Endodermal cell (in vitro differentiated cells): ENCODE measurements around the gene AGAP2. TPM values are rescaled to one million over a fixed set of nuclear protein-coding genes. Genes with fewer than 3 reads are reported as not detected.

Experiments used
- DNase-seq: peaks from one replicate; pipeline ENCODE4 v3.0.0-alpha.2; 2017
- H3K27ac ChIP-seq: 2 replicates; pipeline ENCODE4 v1.5.1; 2013; ENCODE audit warnings: mild to moderate bottlenecking, low read depth, low read length, moderate library complexity
- H3K27me3 ChIP-seq: 2 replicates; pipeline ENCODE4 v1.6.1; 2013; ENCODE audit warnings: mild to moderate bottlenecking, low read length, moderate library complexity; ENCODE audit not compliant: insufficient read depth, control insufficient read depth, poor library complexity, severe bottlenecking
- H3K36me3 ChIP-seq: 2 replicates; pipeline ENCODE4 v1.7.0; 2013; ENCODE audit warnings: mild to moderate bottlenecking, low read length, moderate library complexity; ENCODE audit not compliant: control insufficient read depth, insufficient read depth
- H3K4me1 ChIP-seq: one replicate; pipeline ENCODE4 v1.7.0; 2013; ENCODE audit warnings: low read length; ENCODE audit not compliant: control insufficient read depth, insufficient read depth
- H3K4me3 ChIP-seq: 2 replicates; pipeline ENCODE4 v1.5.1; 2013; ENCODE audit warnings: mild to moderate bottlenecking, low read length, moderate library complexity
- H3K9ac ChIP-seq: 2 replicates; pipeline ENCODE4 v1.6.1; 2013; ENCODE audit warnings: mild to moderate bottlenecking, low read length, moderate library complexity; ENCODE audit not compliant: poor library complexity, severe bottlenecking; ENCODE audit errors: extremely low read depth
- H3K9me3 ChIP-seq: 2 replicates; pipeline ENCODE4 v1.6.1; 2013; ENCODE audit warnings: mild to moderate bottlenecking, low read length, moderate library complexity; ENCODE audit not compliant: control insufficient read depth
- H3K27ac Mint-ChIP-seq: 2 replicates; pipeline ENCODE4 v1.8.0; 2020; ENCODE audit warnings: mixed read lengths
- H3K27me3 Mint-ChIP-seq: 2 replicates; pipeline ENCODE4 v1.8.0; 2021; ENCODE audit warnings: mild to moderate bottlenecking, mixed read lengths; ENCODE audit not compliant: insufficient read depth
- H3K36me3 Mint-ChIP-seq: 2 replicates; pipeline ENCODE4 v1.8.0; 2020; ENCODE audit warnings: low read depth, mixed read lengths
- H3K4me1 Mint-ChIP-seq: 2 replicates; pipeline ENCODE4 v1.8.0; 2020; ENCODE audit warnings: mixed read lengths
- H3K4me3 Mint-ChIP-seq: 2 replicates; pipeline ENCODE4 v1.8.0; 2020; ENCODE audit warnings: mild to moderate bottlenecking, moderate library complexity, mixed read lengths
- H3K9me3 Mint-ChIP-seq: 2 replicates; pipeline ENCODE4 v1.8.0; 2020; ENCODE audit warnings: mild to moderate bottlenecking, mixed read lengths
- WGBS, 2 experiments: methylation state at CpG; one replicate each; pipeline versions ENCODE4 v1.1.5 to v1.1.7; 2013; ENCODE audit warnings: missing lambda C conversion rate in 2 of 2, mixed read lengths in 1 of 2; ENCODE audit not compliant: insufficient coverage in 1 of 2, insufficient read length in 1 of 2; 5-methylcytosine and 5-hydroxymethylcytosine counted together
- total RNA-seq, 2 donors: library from RNA; stranded (reverse); fragmentation: NEBNext Ultra II Directional in 1 of 2; extraction: Animal tissue kit (Norgen Biotek cat#: 25700) in 1 of 2; gene quantifications; 2 replicates in 1 of 2; 3 replicates in 1 of 2; pipeline ENCODE4 v1.2.1, GENCODE V29; 2021
- TF ChIP-seq, protein P1 (sequence below): fragments of 200-600 bp; sonication (generic); conservative IDR thresholded peaks from 2 replicates; pipeline ENCODE4 v1.5.0; 2021; ENCODE audit warnings: antibody characterized with exemption, mild to moderate bottlenecking

The AGAP2 gene
- total RNA-seq, 2 donors from 2014 or later: 0.44 TPM; not detected in 1

DNA sequence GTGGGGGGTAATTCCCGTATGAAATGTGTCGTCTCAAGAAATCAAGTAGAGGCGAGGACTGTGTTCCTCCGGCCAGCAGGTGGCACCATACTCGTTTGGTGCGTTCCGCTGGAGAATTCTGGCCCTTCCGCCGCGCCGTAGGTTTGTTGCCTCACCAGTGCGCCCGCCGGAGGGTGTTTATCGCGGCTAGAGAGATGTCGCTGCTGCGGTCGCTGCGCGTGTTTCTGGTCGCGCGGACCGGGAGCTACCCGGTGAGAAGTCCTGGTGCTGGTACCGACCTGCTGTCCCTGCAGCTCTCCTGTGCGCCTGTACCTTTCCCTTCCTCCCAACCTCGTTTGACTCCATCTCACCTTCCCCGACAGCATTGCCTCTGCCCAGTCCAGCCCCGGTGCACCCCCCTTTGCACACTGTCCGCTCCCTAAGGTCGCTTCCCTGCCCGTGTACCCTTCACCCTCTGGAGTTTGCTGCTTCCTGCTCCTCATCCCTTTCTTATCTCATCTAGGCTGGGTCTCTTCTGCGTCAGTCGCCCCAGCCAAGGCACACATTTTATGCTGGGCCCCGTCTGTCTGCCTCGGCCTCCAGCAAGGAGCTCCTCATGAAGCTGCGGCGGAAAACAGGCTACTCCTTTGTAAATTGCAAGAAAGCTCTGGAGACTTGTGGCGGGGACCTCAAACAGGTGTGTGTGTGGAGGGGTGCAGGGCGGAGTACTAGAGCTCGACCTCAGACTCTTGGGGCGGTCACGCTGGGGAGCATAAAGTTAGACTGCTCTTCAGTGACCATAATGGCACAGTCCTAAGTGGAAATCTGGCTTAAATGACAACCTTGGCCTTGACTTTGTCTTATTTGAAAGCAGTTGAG, 44.3 kb upstream of the AGAP2 start, which contains the start of gene TSFM:
TSS of gene TSFM (plus strand) at position 180 of the 858 bp plus-strand sequence. CDS start at position 195, 15 bp downstream.
- TF ChIP-seq, protein P1, sequence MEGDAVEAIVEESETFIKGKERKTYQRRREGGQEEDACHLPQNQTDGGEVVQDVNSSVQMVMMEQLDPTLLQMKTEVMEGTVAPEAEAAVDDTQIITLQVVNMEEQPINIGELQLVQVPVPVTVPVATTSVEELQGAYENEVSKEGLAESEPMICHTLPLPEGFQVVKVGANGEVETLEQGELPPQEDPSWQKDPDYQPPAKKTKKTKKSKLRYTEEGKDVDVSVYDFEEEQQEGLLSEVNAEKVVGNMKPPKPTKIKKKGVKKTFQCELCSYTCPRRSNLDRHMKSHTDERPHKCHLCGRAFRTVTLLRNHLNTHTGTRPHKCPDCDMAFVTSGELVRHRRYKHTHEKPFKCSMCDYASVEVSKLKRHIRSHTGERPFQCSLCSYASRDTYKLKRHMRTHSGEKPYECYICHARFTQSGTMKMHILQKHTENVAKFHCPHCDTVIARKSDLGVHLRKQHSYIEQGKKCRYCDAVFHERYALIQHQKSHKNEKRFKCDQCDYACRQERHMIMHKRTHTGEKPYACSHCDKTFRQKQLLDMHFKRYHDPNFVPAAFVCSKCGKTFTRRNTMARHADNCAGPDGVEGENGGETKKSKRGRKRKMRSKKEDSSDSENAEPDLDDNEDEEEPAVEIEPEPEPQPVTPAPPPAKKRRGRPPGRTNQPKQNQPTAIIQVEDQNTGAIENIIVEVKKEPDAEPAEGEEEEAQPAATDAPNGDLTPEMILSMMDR: peak; percentile 97
- H3K27me3 Mint-ChIP-seq: no peaks in the 10 kb centered on the region
- peak within 1 kb of the TSS; percentile 100 for H3K4me3 Mint-ChIP-seq
- peaks cover 4% of the 10 kb centered on the region for H3K4me1 Mint-ChIP-seq
- peak within 1 kb of the TSS; percentile 51 for H3K27ac ChIP-seq
- peak within 1 kb of the TSS; percentile 97 for H3K4me3 ChIP-seq
- no peaks in the 10 kb centered on the region for H3K9me3 ChIP-seq
- H3K4me1 ChIP-seq: no peaks in the 10 kb centered on the region
- H3K27ac Mint-ChIP-seq: peak within 1 kb of the TSS; percentile 94
- peaks cover 22% of the 10 kb centered on the region for H3K36me3 Mint-ChIP-seq
- H3K9me3 Mint-ChIP-seq: no peaks in the 10 kb centered on the region
- H3K36me3 ChIP-seq: peaks cover 32% of the 10 kb centered on the region
- 2 to 3% methylated on average over 42 to 45 of the region's 45 CpGs for WGBS, 2 experiments
- no peaks in the 10 kb centered on the region for H3K27me3 ChIP-seq
- peak; percentile 99 for DNase-seq
- H3K9ac ChIP-seq: peak within 1 kb of the TSS; percentile 76

DNA sequence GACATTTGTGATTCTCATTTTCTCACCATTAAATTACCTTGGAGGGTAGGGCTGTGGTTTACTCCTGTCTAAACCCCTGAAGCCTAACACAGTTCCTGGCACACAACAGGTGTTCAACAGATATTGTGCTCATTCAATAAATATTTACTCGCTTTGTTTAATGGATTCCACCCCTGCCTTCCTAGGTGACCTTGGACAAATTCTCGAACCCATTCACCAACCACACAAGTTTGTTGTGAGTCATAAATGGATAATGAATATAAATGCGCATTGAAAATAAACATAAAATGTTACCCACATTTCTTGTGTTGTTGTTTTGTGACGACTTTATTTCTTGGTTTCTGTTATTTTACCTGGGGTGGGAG, 43.7 kb upstream of the AGAP2 start:
- Histone ChIP-seq H3K4me1 (no peaks in the 10 kb centered on the region), H3K9me3 (no peaks in the 10 kb centered on the region), H3K4me3 (peak overlapping the region; percentile 97), H3K27ac (no peak overlapping the region), H3K9ac (no peak overlapping the region), H3K36me3 (peaks cover 27% of the 10 kb centered on the region), H3K27me3 (no peaks in the 10 kb centered on the region)
- peaks cover 4% of the 10 kb centered on the region for H3K4me1 Mint-ChIP-seq
- H3K4me3 Mint-ChIP-seq: peak overlapping the region; percentile 100
- H3K36me3 Mint-ChIP-seq: peaks cover 18% of the 10 kb centered on the region
- TF ChIP-seq, protein P1: no peak
- no peaks in the 10 kb centered on the region for H3K9me3 Mint-ChIP-seq
- no peak overlapping the region for H3K27ac Mint-ChIP-seq
- H3K27me3 Mint-ChIP-seq: no peaks in the 10 kb centered on the region
- DNase-seq: no peak
- 15% methylated on average over 3 of the region's 4 CpGs; no CpG with 5 or more reads in 1 of the 2 experiments for WGBS, 2 experiments

DNA sequence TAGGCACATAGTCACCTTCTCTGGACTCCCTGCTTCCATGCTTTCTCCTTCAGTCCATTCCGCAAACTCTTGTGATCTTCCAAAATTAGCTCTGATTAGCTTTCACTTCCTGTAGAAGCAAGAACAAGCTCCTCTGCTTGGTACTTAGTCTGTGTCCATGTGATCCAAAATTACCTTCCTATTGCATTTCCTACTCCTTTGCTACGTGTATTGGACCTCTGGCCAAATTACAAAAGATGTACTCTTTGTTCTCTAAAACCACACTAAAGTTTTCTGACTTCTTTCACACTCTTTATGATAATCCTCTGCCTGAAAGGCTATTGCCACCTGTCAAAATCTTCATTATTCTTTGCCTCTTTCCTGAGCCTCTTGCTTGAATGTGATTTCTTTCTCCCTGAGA, 43.3 kb upstream of the AGAP2 start:
- no peak overlapping the region for H3K4me3 ChIP-seq
- no peaks in the 10 kb centered on the region for H3K27me3 ChIP-seq
- Mint-ChIP-seq H3K9me3 (no peaks in the 10 kb centered on the region), H3K27me3 (no peaks in the 10 kb centered on the region), H3K4me3 (no peak overlapping the region), H3K4me1 (peaks cover 4% of the 10 kb centered on the region), H3K36me3 (peaks cover 15% of the 10 kb centered on the region), H3K27ac (no peak overlapping the region)
- TF ChIP-seq, protein P1: no peak
- H3K9me3 ChIP-seq: no peaks in the 10 kb centered on the region
- H3K9ac ChIP-seq: no peak overlapping the region
- H3K27ac ChIP-seq: no peak overlapping the region
- peaks cover 23% of the 10 kb centered on the region for H3K36me3 ChIP-seq
- 74% methylated on average over 2 of the region's 2 CpGs for WGBS, 2 experiments
- DNase-seq: no peak
- H3K4me1 ChIP-seq: no peaks in the 10 kb centered on the region
